GM19238 (cell line): ENCODE data around the gene EFHD1.

Experiments used
- DNase-seq: peaks from one replicate; pipeline ENCODE4 v3.0.0; 2011; ENCODE audit warnings: low spot score; ENCODE audit not compliant: insufficient read length

Gene EFHD1

GRCh38 chr2:232633413-232634205, at the start of gene EFHD1:
Gene EFHD1, plus strand, starts transcription at chr2:232633604. Its CDS starts 101 bp downstream, at chr2:232633705.
- DNase-seq, result no peak

DNA sequence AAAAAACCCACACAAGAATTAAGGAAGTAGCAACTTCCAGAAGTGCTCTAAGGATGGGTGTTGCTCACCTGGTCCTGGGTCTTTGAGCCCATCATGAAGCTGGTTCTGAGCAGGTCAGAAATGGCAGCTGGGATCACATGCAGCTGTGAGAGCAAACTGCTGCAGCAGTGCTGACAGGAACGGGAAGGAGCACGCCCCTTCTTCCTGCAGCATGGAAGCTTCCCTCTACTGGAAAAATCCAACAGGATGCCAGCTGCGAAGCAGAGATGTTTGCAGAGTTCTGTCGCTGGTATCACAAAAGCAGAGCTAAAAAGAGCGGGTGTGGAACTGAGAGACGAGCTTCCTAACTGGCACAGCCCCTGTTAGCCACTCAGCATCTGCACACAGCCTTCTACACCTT, 49.2 kb upstream of the EFHD1 start:
- DNase-seq, result no peak

GRCh38 chr2:232586943-232587505, 46.4 kb upstream of the EFHD1 start:
- no peak for DNase-seq

GRCh38 chr2:232587512-232587911, 45.9 kb upstream of the EFHD1 start:
- DNase-seq, result no peak

GRCh38 chr2:232588031-232588430, 45.4 kb upstream of the EFHD1 start:
- no peak for DNase-seq

GRCh38 chr2:232588680-232589585, 44.5 kb upstream of the EFHD1 start:
- no peak for DNase-seq

GRCh38 chr2:232592772-232593395, 40.5 kb upstream of the EFHD1 start:
- no peak for DNase-seq

GRCh38 chr2:232593982-232594381, 39.4 kb upstream of the EFHD1 start:
- no peak for DNase-seq

- DNase-seq, result no peak
Measured at GRCh38 chr2:232597362-232598079, 35.9 kb upstream of the EFHD1 start.

GRCh38 chr2:232598293-232598692, 35.1 kb upstream of the EFHD1 start:
- DNase-seq, result no peak

- DNase-seq, result no peak
Measured at GRCh38 chr2:232600053-232600773, 33.2 kb upstream of the EFHD1 start.

DNA sequence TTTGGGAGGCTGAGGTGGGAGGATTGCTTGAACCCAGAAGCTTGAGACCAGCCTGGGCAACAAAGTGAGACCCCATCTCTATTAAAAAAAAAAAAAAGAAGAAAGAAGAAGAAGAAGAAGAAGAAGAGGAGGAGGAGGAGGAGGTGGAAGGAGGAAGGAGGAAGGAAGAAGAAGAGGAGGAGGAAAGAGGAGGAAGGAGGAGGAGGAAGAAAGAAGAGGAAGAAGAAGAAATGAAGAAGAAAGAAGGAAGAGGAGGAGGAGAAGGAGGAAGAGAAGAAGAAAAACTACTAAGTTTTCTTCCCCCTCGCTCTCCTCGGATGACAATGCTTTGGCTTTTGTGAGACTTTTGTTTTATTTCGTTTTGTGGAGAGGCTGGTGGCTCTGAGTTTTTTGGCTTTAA, 30.1 kb upstream of the EFHD1 start:
- no peak for DNase-seq

DNA sequence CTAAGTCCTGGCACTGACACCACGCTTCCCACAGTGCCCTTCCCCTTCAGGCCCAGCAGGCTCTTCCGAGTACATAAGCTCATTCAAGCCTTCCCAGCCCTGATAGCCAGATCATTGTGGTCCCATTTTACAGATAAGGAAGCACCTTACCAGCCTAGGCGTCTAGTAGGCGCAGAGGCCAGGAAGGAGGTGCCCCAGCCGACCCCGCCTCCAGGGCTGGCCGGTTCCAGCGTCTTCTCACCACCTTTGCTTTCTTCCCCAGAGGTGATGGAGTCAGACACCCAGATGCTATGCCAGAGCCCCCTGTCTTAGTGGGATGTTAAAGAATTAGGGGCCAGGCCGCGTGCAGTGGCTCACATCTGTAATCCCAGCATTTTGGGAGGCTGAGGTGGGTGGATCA, 28.9 kb upstream of the EFHD1 start:
- DNase-seq, result no peak

GRCh38 chr2:232607011-232607410, 26.4 kb upstream of the EFHD1 start:
- no peak for DNase-seq

- no peak for DNase-seq
Measured at GRCh38 chr2:232609607-232610006, 23.8 kb upstream of the EFHD1 start.

- DNase-seq, result no peak
Measured at GRCh38 chr2:232610081-232610480, 23.3 kb upstream of the EFHD1 start.

- no peak for DNase-seq
Measured at GRCh38 chr2:232611061-232611460, 22.3 kb upstream of the EFHD1 start.

- peak; percentile 46 for DNase-seq
Measured at GRCh38 chr2:232611559-232612218, 21.7 kb upstream of the EFHD1 start.

GRCh38 chr2:232613538-232614134, 19.8 kb upstream of the EFHD1 start:
- no peak for DNase-seq
